Eye (tissue), 1 donor: ENCODE measurements around the gene MRPS34.

Experiments
- DNase-seq: peaks from one replicate; pipeline ENCODE4 v3.0.0-alpha.2; 2015

MRPS34 gene

GRCh38 chr16:1723450-1724147, 49.3 kb downstream of the MRPS34 start:
- peak; percentile 67 for DNase-seq
